PC-9 (cell line): ENCODE data around the gene ARL2. TPM values are rescaled to one million over a fixed set of nuclear protein-coding genes. Genes with fewer than 3 reads are reported as not detected.

ENCODE experiments used
- BruUV-seq: library from RNA; stranded (reverse); fragments of 400-500 nt; replicated peaks from 2 replicates; lab custom pipeline; 2021; lab: Mats Ljungman, UMichigan
- CTCF ChIA-PET: fragments of 300-600 bp; sonication (Branson Sonifier 250); formaldehyde crosslinking; loops from one replicate; lab custom pipeline; 2022; ENCODE audit warnings: antibody characterized with exemption; lab: Charles Lee
- POLR2A ChIA-PET: fragments of 300-600 bp; sonication (Branson Sonifier 250); formaldehyde crosslinking; loops from one replicate; lab custom pipeline; 2022; ENCODE audit warnings: antibody characterized with exemption; ENCODE audit not compliant: unreplicated experiment; lab: Charles Lee
- DNase-seq, 2 experiments: peaks; one replicate each; pipeline versions ENCODE4 v3.0.0 to v3.0.0-alpha.2; 2015 to 2022; ENCODE audit warnings: mixed read lengths in 1 of 2
- H2AFZ ChIP-seq: fragments of 200-600 bp; sonication (generic); 2 replicates; pipeline ENCODE4 v1.8.1; 2017; ENCODE audit warnings: antibody characterized with exemption
- H3F3A ChIP-seq: fragments of 200-600 bp; sonication (generic); 2 replicates; pipeline ENCODE4 v1.8.1; 2017; ENCODE audit warnings: antibody characterized with exemption, mild to moderate bottlenecking, low read depth; ENCODE audit not compliant: insufficient read depth
- H3K27ac ChIP-seq: fragments of 200-600 bp; sonication (generic); 2 replicates; pipeline ENCODE4 v1.6.1; 2016; ENCODE audit warnings: mixed run types
- H3K27me3 ChIP-seq: fragments of 200-600 bp; sonication (generic); 2 replicates; pipeline ENCODE4 v1.6.1; 2016; ENCODE audit warnings: low read depth, mixed run types; ENCODE audit not compliant: insufficient read depth
- H3K36me3 ChIP-seq: fragments of 200-600 bp; sonication (generic); 2 replicates; pipeline ENCODE4 v1.6.1; 2016; ENCODE audit warnings: low read depth, mixed run types
- H3K4me1 ChIP-seq: fragments of 200-600 bp; sonication (generic); replicated peaks from 2 replicates; pipeline ENCODE4 v1.6.1; 2016; ENCODE audit warnings: mixed run types; ENCODE audit not compliant: insufficient read depth
- H3K4me2 ChIP-seq: fragments of 200-600 bp; sonication (generic); 2 replicates; pipeline ENCODE4 v1.6.1; 2017; ENCODE audit warnings: mixed run types
- H3K4me3 ChIP-seq: fragments of 200-600 bp; sonication (generic); 2 replicates; pipeline ENCODE4 v1.6.1; 2016; ENCODE audit warnings: mixed run types
- H3K79me2 ChIP-seq: fragments of 200-600 bp; sonication (generic); 2 replicates; pipeline ENCODE4 v1.6.1; 2017; ENCODE audit warnings: low read depth, mixed run types
- H3K9me2 ChIP-seq: fragments of 200-600 bp; sonication (generic); 2 replicates; pipeline ENCODE4 v1.8.1; 2017; ENCODE audit warnings: mild to moderate bottlenecking; ENCODE audit not compliant: insufficient read depth
- H3K9me3 ChIP-seq: fragments of 200-600 bp; sonication (generic); 2 replicates; pipeline ENCODE4 v1.8.1; 2016; ENCODE audit warnings: low read depth; ENCODE audit not compliant: insufficient read depth
- H4K20me1 ChIP-seq: fragments of 200-600 bp; sonication (generic); 2 replicates; pipeline ENCODE4 v1.8.1; 2017; ENCODE audit not compliant: insufficient read depth
- CTCF ChIP-seq: fragments of 200-600 bp; sonication (generic); conservative IDR thresholded peaks from 2 replicates; pipeline ENCODE4 v1.6.1; 2017; ENCODE audit warnings: mixed run types, antibody characterized with exemption, mild to moderate bottlenecking, moderate library complexity
- EZH2 ChIP-seq: fragments of 200-600 bp; sonication (generic); IDR thresholded peaks from 2 replicates; pipeline ENCODE4 v1.8.0; 2017; ENCODE audit warnings: antibody characterized with exemption, low read depth
- intact Hi-C: fragments of 100-400 bp; cut with micrococcal nuclease; formaldehyde crosslinking; loops from one replicate; pipeline ENCODE4 v1.10.0; 2022; ENCODE audit not compliant: unreplicated experiment
- total RNA-seq: library from RNA; stranded (reverse); gene quantifications from 2 replicates; pipeline ENCODE4 v1.2.3, GENCODE V29; 2021

Gene ARL2
- total RNA-seq, 1 experiment from 2014 or later: 97.5 TPM

GRCh38 chr11:65051398-65051858, 37.5 kb downstream of the ARL2 start:
- Histone ChIP-seq H3K79me2 (no peaks in the 10 kb centered on the region), H3F3A (no peaks in the 10 kb centered on the region; the same call in 1 of the 2 replicates), H4K20me1 (no peaks in the 10 kb centered on the region), H3K27ac (no peak overlapping the region), H3K4me1 (no peaks in the 10 kb centered on the region), H3K9me2 (no peaks in the 10 kb centered on the region), H3K9me3 (no peaks in the 10 kb centered on the region), H3K4me2 (no peak overlapping the region), H3K36me3 (no peaks in the 10 kb centered on the region), H3K27me3 (no peaks in the 10 kb centered on the region), H3K4me3 (no peak overlapping the region), H2AFZ (no peak overlapping the region)
- ChIA-PET POLR2A (no interaction called here), CTCF (no interaction called here)
- TF ChIP-seq CTCF (no peak), EZH2 (no peak)
- no TSS peak for BruUV-seq
- intact Hi-C loops: no loop called here
- no peak for DNase-seq

- Histone ChIP-seq H2AFZ (no peak overlapping the region), H3K36me3 (no peaks in the 10 kb centered on the region), H3K79me2 (no peaks in the 10 kb centered on the region), H3K27me3 (no peaks in the 10 kb centered on the region), H3K27ac (no peak overlapping the region), H3F3A (no peaks in the 10 kb centered on the region; the same call in 1 of the 2 replicates), H3K4me3 (no peak overlapping the region), H3K4me1 (no peaks in the 10 kb centered on the region), H3K9me2 (no peaks in the 10 kb centered on the region), H4K20me1 (no peaks in the 10 kb centered on the region), H3K4me2 (no peak overlapping the region), H3K9me3 (no peaks in the 10 kb centered on the region)
- CTCF ChIA-PET: no interaction called here
- TF ChIP-seq CTCF (no peak), EZH2 (no peak)
- BruUV-seq: no TSS peak
- POLR2A ChIA-PET: interaction anchor here (0.7 kb wide), 1 partner anchor 431 kb away, joined by 4 read pairs; no protein-coding TSS in a partner anchor
- no peak for DNase-seq
- intact Hi-C loops: no loop called here
Observed at GRCh38 chr11:65053827-65054508, 40.0 kb downstream of the ARL2 start.

- Histone ChIP-seq H3K4me1 (no peaks in the 10 kb centered on the region), H3K4me2 (no peak overlapping the region), H3K36me3 (no peaks in the 10 kb centered on the region), H3K9me3 (no peaks in the 10 kb centered on the region), H3K79me2 (no peaks in the 10 kb centered on the region), H3K27me3 (no peaks in the 10 kb centered on the region), H4K20me1 (no peaks in the 10 kb centered on the region), H2AFZ (no peak overlapping the region), H3F3A (no peaks in the 10 kb centered on the region; the same call in 1 of the 2 replicates), H3K27ac (no peak overlapping the region), H3K4me3 (no peak overlapping the region), H3K9me2 (no peaks in the 10 kb centered on the region)
- no peak for TF ChIP-seq CTCF
- TF ChIP-seq EZH2: no peak
- POLR2A ChIA-PET: interaction anchor here (0.6 kb wide), 1 partner anchor 11 kb away, joined by 5 read pairs; no protein-coding TSS in a partner anchor
- intact Hi-C loops: no loop called here
- BruUV-seq: no TSS peak
- CTCF ChIA-PET: no interaction called here
- DNase-seq: no peak
Observed at GRCh38 chr11:65055538-65055937, 41.6 kb downstream of the ARL2 start.
